Muscle layer of duodenum (tissue), 2 donors: ENCODE data around the gene MAP1LC3B2.
"Not testable (repeated sequence)": the region's sequence is repeated elsewhere in the genome, so short reads cannot be mapped to it uniquely, and the experiment has no call there.

Source experiments
- H3K27ac ChIP-seq: one replicate; pipeline ENCODE4 v1.7.0; 2013; ENCODE audit warnings: mild to moderate bottlenecking, low read length
- H3K27me3 ChIP-seq: one replicate; pipeline ENCODE4 v1.7.0; 2013; ENCODE audit warnings: low read depth, mild to moderate bottlenecking, control low read depth, low read length
- H3K36me3 ChIP-seq, 2 donors: one replicate each; pipeline ENCODE4 v1.7.0; 2013; ENCODE audit warnings: low read length in 2 of 2, control low read depth in 1 of 2, mild to moderate bottlenecking in 1 of 2; ENCODE audit not compliant: insufficient read depth in 2 of 2, control insufficient read depth in 1 of 2
- H3K4me1 ChIP-seq, 2 donors: one replicate each; pipeline ENCODE4 v1.7.0; 2013; ENCODE audit warnings: low read length in 2 of 2, mild to moderate bottlenecking in 2 of 2, control low read depth in 1 of 2, moderate library complexity in 1 of 2; ENCODE audit not compliant: insufficient read depth in 2 of 2, control insufficient read depth in 1 of 2
- H3K4me3 ChIP-seq, 2 donors: one replicate each; pipeline ENCODE4 v1.7.0; 2013; ENCODE audit warnings: low read length in 2 of 2, low read depth in 1 of 2, mild to moderate bottlenecking in 1 of 2
- H3K9me3 ChIP-seq, 2 donors: one replicate each; pipeline ENCODE4 v1.7.0; 2013; ENCODE audit warnings: low read length in 2 of 2, control low read depth in 1 of 2, mild to moderate bottlenecking in 1 of 2; ENCODE audit not compliant: control insufficient read depth in 1 of 2
- donor health status: healthy.

Gene MAP1LC3B2

GRCh38 chr12:116564080-116564479 is 4.9 kb downstream of the MAP1LC3B2 start:
- Histone ChIP-seq H3K4me3 (no peak overlapping the region), H3K36me3 (no peaks in the 10 kb centered on the region), H3K27ac (no peak overlapping the region), H3K27me3 (no peaks in the 10 kb centered on the region), H3K4me1 (peaks cover 0 to 3% of the 10 kb centered on the region in 2 donors), H3K9me3 (peaks cover 7 to 8% of the 10 kb centered on the region in 2 donors)

GRCh38 chr12:116565221-116565620 is 6.0 kb downstream of the MAP1LC3B2 start:
- not testable (repeated sequence) for H3K4me1 ChIP-seq, H3K27ac ChIP-seq, H3K9me3 ChIP-seq, H3K4me3 ChIP-seq, H3K36me3 ChIP-seq, H3K27me3 ChIP-seq

GRCh38 chr12:116565963-116566362 is 6.8 kb downstream of the MAP1LC3B2 start:
- Histone ChIP-seq H3K27me3 (no peaks in the 10 kb centered on the region), H3K4me3 (no peak overlapping the region), H3K9me3 (peaks cover 7 to 8% of the 10 kb centered on the region in 2 donors), H3K27ac (no peak overlapping the region), H3K36me3 (no peaks in the 10 kb centered on the region), H3K4me1 (no peaks in the 10 kb centered on the region)

DNA sequence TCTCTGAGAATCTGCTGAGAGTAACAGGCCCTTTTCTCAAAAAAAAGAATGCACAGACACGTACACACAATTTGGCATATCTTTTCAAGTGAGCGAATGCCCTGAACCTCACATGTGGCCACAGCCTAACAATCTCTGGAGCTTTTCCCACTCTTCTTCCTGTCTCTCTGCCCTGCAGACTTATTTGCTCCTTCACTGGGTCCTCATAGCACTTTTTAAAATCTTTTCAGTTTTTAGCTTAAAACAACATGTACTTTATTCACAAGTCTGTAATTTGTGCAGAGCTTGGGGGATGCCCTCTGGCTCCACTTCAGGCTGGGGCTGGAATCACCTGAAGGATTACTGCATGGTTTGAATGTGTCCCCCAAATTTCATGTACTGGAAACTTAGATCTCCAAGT is 9.0 kb downstream of the MAP1LC3B2 start:
- no peaks in the 10 kb centered on the region for H3K27me3 ChIP-seq
- H3K4me3 ChIP-seq, result no peak overlapping the region
- no peaks in the 10 kb centered on the region for H3K4me1 ChIP-seq
- peaks cover 7% of the 10 kb centered on the region in 2 donors for H3K9me3 ChIP-seq
- H3K27ac ChIP-seq, result no peak overlapping the region
- H3K36me3 ChIP-seq, result no peaks in the 10 kb centered on the region

DNA sequence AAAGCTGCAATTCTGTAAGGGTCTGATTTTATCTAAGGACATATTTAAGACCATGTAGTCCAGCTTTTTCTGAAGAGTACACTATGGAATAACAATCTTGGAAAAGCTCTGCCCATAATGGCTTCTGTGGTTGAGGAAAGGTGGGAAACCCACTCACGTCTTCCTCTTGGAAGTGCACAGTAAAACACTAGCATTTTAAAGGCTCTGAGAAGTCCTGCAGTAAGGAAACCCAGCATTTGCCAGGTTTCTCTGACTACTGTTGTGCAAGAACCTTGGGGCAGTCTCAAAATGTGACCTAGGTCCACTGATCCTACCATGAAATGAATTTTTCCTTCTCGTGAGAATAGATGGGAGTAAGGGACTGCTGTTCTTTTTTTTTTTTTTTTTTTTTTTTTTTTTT is 11.9 kb downstream of the MAP1LC3B2 start:
- Histone ChIP-seq H3K9me3 (no peaks in the 10 kb centered on the region), H3K27me3 (no peaks in the 10 kb centered on the region), H3K4me3 (no peak overlapping the region), H3K27ac (no peak overlapping the region), H3K36me3 (no peaks in the 10 kb centered on the region), H3K4me1 (no peaks in the 10 kb centered on the region)

DNA sequence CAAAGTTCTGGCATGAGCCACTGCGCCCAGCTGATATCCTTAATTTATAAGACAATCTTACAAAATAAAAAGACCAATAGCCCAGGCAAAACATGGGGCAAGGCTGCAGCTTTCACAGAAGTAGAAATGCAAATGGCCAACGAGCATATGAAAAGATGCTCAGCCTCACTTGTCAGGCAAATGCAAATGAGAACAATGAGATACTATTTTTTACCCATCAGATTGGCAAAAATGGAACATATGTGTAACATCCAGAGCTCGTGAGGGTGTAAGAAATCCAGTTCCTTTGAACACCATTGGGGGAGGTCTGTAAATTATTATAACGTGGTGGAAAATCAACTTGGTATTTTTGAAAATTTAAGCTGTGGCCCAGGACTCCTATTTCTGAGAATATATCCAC is 14.6 kb downstream of the MAP1LC3B2 start:
- no peak overlapping the region for H3K4me3 ChIP-seq
- H3K27me3 ChIP-seq, result no peaks in the 10 kb centered on the region
- no peak overlapping the region for H3K27ac ChIP-seq
- H3K4me1 ChIP-seq, result no peaks in the 10 kb centered on the region
- H3K9me3 ChIP-seq, result no peaks in the 10 kb centered on the region
- no peaks in the 10 kb centered on the region for H3K36me3 ChIP-seq

GRCh38 chr12:116575754-116576153 is 16.6 kb downstream of the MAP1LC3B2 start:
- H3K4me3 ChIP-seq, H3K27ac ChIP-seq: not testable (repeated sequence)

DNA sequence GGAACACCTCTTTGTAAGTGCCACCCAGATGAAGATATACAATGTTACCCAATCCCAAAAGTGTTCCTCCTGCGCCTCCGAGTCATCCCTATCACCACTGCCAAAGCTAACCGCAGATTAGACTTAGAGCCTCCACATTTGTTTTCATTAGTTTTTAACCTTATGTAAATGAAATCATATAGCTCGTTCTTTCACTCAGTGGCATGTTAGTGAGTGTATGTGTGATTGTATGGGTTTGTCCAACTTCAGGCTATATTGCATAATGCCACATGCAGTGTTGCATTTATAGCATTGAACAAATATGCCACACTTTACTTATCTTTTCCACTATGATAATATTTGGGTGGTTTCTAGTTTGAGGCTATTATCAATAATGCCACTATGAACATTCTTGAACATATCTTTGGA is 18.0 kb downstream of the MAP1LC3B2 start:
- no peak overlapping the region for H3K4me3 ChIP-seq
- H3K27ac ChIP-seq, result no peak overlapping the region
- no peaks in the 10 kb centered on the region for H3K9me3 ChIP-seq

More at GRCh38 chr12:116575754-116576153, 16.6 kb downstream of the MAP1LC3B2 start:
- H3K36me3 ChIP-seq, H3K27me3 ChIP-seq, H3K4me1 ChIP-seq, H3K9me3 ChIP-seq: not testable (repeated sequence)

DNA sequence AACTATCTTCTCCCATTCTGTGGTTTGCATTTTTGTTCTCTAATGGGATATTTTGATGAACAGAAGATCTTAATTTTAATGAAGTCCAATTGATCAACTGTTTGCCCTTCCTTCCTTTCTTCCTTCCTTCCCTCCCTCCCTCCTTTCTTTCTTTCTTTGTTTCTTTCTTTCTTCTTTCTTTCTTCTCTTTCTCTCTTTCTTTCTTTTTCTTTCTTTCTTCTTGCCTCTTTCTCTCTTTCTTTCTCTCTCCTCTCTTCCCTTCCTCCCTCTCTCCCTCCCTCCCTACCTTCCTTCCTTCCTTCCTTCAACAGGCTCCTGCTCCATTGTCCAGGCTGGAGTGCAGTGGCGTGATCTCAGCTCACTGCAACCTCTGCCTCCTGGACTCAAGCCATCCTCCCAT is 18.9 kb downstream of the MAP1LC3B2 start:
- Histone ChIP-seq H3K9me3 (no peaks in the 10 kb centered on the region), H3K4me3 (no peak overlapping the region), H3K36me3 (no peaks in the 10 kb centered on the region), H3K27me3 (no peaks in the 10 kb centered on the region), H3K4me1 (no peaks in the 10 kb centered on the region), H3K27ac (no peak overlapping the region)

More for the DNA sequence above, 18.0 kb downstream of the MAP1LC3B2 start:
- no peaks in the 10 kb centered on the region for H3K4me1 ChIP-seq
- no peaks in the 10 kb centered on the region for H3K36me3 ChIP-seq
- H3K27me3 ChIP-seq, result no peaks in the 10 kb centered on the region

- H3K27ac ChIP-seq, result no peak overlapping the region
- H3K4me3 ChIP-seq, result no peak overlapping the region
- no peaks in the 10 kb centered on the region for H3K9me3 ChIP-seq
- no peaks in the 10 kb centered on the region for H3K27me3 ChIP-seq
- H3K36me3 ChIP-seq, result no peaks in the 10 kb centered on the region
- H3K4me1 ChIP-seq, result no peaks in the 10 kb centered on the region
These were observed 23.4 kb downstream of the MAP1LC3B2 start for GRCh38 chr12:116582610-116583009.

GRCh38 chr12:116583129-116583694 is 24.0 kb downstream of the MAP1LC3B2 start:
- no peaks in the 10 kb centered on the region for H3K4me1 ChIP-seq
- H3K27me3 ChIP-seq, result no peaks in the 10 kb centered on the region
- no peaks in the 10 kb centered on the region for H3K36me3 ChIP-seq
- H3K9me3 ChIP-seq, result no peaks in the 10 kb centered on the region
- no peak overlapping the region for H3K27ac ChIP-seq
- no peak overlapping the region for H3K4me3 ChIP-seq

- Histone ChIP-seq H3K4me3 (no peak overlapping the region), H3K27me3 (no peaks in the 10 kb centered on the region), H3K36me3 (no peaks in the 10 kb centered on the region), H3K4me1 (peaks cover 0 to 5% of the 10 kb centered on the region in 2 donors), H3K9me3 (no peaks in the 10 kb centered on the region), H3K27ac (no peak overlapping the region)
These were observed 28.1 kb downstream of the MAP1LC3B2 start for GRCh38 chr12:116587270-116587669.
